BJ (cell line): ENCODE measurements around the gene GABARAPL2. TPM values are rescaled to one million over a fixed set of nuclear protein-coding genes. Genes with fewer than 3 reads are reported as not detected.
"Not testable (repeated sequence)": the region's sequence is repeated elsewhere in the genome, so short reads cannot be mapped to it uniquely, and the experiment has no call there.

Experiments used
- CTCF ChIA-PET: fragments of 350-600 bp; formaldehyde crosslinking; extraction: SDS; loops from one replicate; lab custom pipeline; 2021; ENCODE audit warnings: antibody characterized with exemption, inconsistent platforms; lab: Yijun Ruan, JAX
- POLR2A ChIA-PET: fragments of 300-600 bp; sonication (Branson Sonifier 250); formaldehyde crosslinking; extraction: SDS; loops from one replicate; lab custom pipeline; 2021; ENCODE audit warnings: antibody characterized with exemption; lab: Charles Lee
- DNase-seq: peaks from one replicate; pipeline ENCODE4 v3.0.0-alpha.2; 2011; ENCODE audit warnings: low read depth
- H3K27me3 ChIP-seq: 2 replicates; pipeline ENCODE4 v1.6.0; 2011; ENCODE audit warnings: low read length; ENCODE audit not compliant: control insufficient read depth, insufficient read depth
- H3K36me3 ChIP-seq: 2 replicates; pipeline ENCODE4 v1.5.1; 2011; ENCODE audit warnings: low read length; ENCODE audit not compliant: control insufficient read depth, insufficient read depth
- H3K4me3 ChIP-seq: 2 replicates; pipeline ENCODE4 v1.5.1; 2011; ENCODE audit warnings: low read depth, mild to moderate bottlenecking, control low read depth, low read length
- CTCF ChIP-seq: IDR thresholded peaks from 2 replicates; pipeline ENCODE4 v1.5.1; 2011; ENCODE audit warnings: low read depth, mild to moderate bottlenecking, control low read depth, inconsistent platforms, low read length, moderate library complexity; ENCODE audit not compliant: insufficient read depth
- polyA plus RNA-seq: library from polyadenylated mRNA; depleted of rRNA; stranded (reverse); fragments of >200 nt; gene quantifications from 2 replicates; pipeline ENCODE4 v1.2.3, GENCODE V29; 2011

Gene GABARAPL2
- polyA plus RNA-seq, 1 experiment = 32.3 TPM

- POLR2A ChIA-PET = no interaction called here
These were observed 30.9 kb upstream of the GABARAPL2 start for GRCh38 chr16:75535211-75535843.

GRCh38 chr16:75535901-75536300 lies 30.3 kb upstream of the GABARAPL2 start, which contains the start of gene CHST5:
TSS of gene CHST5 (minus strand) at chr16:75536108. CDS start at chr16:75530384, 5,724 bp downstream.
- no peak within 1 kb of the TSS for H3K4me3 ChIP-seq
- TF ChIP-seq CTCF = no peak
- no peak for DNase-seq
- H3K27me3 ChIP-seq = no peaks in the 10 kb centered on the region
- ChIA-PET POLR2A (no interaction called here), CTCF (interaction anchor here (0.8 kb wide), 1 partner anchor 19 kb away, joined by 4 read pairs; no protein-coding TSS in a partner anchor)
- H3K36me3 ChIP-seq = no peaks in the 10 kb centered on the region

More at GRCh38 chr16:75535211-75535843, 30.9 kb upstream of the GABARAPL2 start:
- no peak overlapping the region for H3K4me3 ChIP-seq
- TF ChIP-seq CTCF = no peak
- no peaks in the 10 kb centered on the region for H3K36me3 ChIP-seq
- no peak for DNase-seq
- no peaks in the 10 kb centered on the region for H3K27me3 ChIP-seq
- CTCF ChIA-PET = interaction anchor here (0.8 kb wide), 1 partner anchor 14 kb away, joined by 4 read pairs; no protein-coding TSS in a partner anchor

- POLR2A ChIA-PET = no interaction called here
- H3K27me3 ChIP-seq = no peaks in the 10 kb centered on the region
- H3K36me3 ChIP-seq = no peaks in the 10 kb centered on the region
- DNase-seq = no peak
- TF ChIP-seq CTCF = no peak
- CTCF ChIA-PET = interaction anchor here (1.0 kb wide), 1 partner anchor 21 kb away, joined by 3 read pairs; no protein-coding TSS in a partner anchor
- no peak overlapping the region for H3K4me3 ChIP-seq
These were observed 28.4 kb upstream of the GABARAPL2 start for GRCh38 chr16:75537776-75538175.

GRCh38 chr16:75538882-75539565 lies 27.2 kb upstream of the GABARAPL2 start:
- not testable (repeated sequence) for DNase-seq, H3K27me3 ChIP-seq, H3K4me3 ChIP-seq, H3K36me3 ChIP-seq
- ChIA-PET CTCF (interaction anchor here (1.5 kb wide), 1 partner anchor 22 kb away, joined by 4 read pairs; no protein-coding TSS in a partner anchor), POLR2A (interaction anchor here (0.7 kb wide), 1 partner anchor 31 kb away, joined by 3 read pairs; no protein-coding TSS in a partner anchor)

GRCh38 chr16:75541236-75541635 lies 24.9 kb upstream of the GABARAPL2 start:
- Histone ChIP-seq H3K27me3 (no peaks in the 10 kb centered on the region), H3K4me3 (no peak overlapping the region), H3K36me3 (peaks cover 2% of the 10 kb centered on the region)
- no peak for TF ChIP-seq CTCF
- ChIA-PET POLR2A (no interaction called here), CTCF (no interaction called here)
- DNase-seq = no peak

- POLR2A ChIA-PET, H3K36me3 ChIP-seq, DNase-seq, CTCF ChIA-PET, H3K27me3 ChIP-seq, H3K4me3 ChIP-seq: not testable (repeated sequence)
These were observed 23.7 kb upstream of the GABARAPL2 start for GRCh38 chr16:75542462-75542861.

GRCh38 chr16:75545879-75546278 lies 20.3 kb upstream of the GABARAPL2 start:
- CTCF ChIA-PET, H3K4me3 ChIP-seq, H3K27me3 ChIP-seq, POLR2A ChIA-PET, DNase-seq, H3K36me3 ChIP-seq: not testable (repeated sequence)
